Germinal center (tissue), 1 donor: Measurements from ENCODE around the gene NMNAT2.

Source experiments
- DNase-seq: peaks from one replicate; pipeline ENCODE4 v3.0.0; 2012; ENCODE audit warnings: mixed read lengths, low spot score

NMNAT2 gene

GRCh38 chr1:183237046-183237445, 181.1 kb downstream of the NMNAT2 start:
- DNase-seq = no peak

GRCh38 chr1:183236158-183236725, 181.9 kb downstream of the NMNAT2 start:
- no peak for DNase-seq

- DNase-seq = no peak
Measured at GRCh38 chr1:183235503-183235902, 182.7 kb downstream of the NMNAT2 start.

GRCh38 chr1:183234660-183235476, 183.3 kb downstream of the NMNAT2 start:
- no peak for DNase-seq

- DNase-seq = no peak
Measured at GRCh38 chr1:183233113-183233512, 185.1 kb downstream of the NMNAT2 start.

GRCh38 chr1:183231545-183231944, 186.6 kb downstream of the NMNAT2 start:
- DNase-seq = no peak

GRCh38 chr1:183230413-183230812, 187.8 kb downstream of the NMNAT2 start:
- no peak for DNase-seq

- no peak for DNase-seq
Measured at GRCh38 chr1:183228347-183229220, 189.6 kb downstream of the NMNAT2 start.

GRCh38 chr1:183227422-183228346, 190.5 kb downstream of the NMNAT2 start:
- peak; percentile 30 for DNase-seq

- no peak for DNase-seq
Measured at GRCh38 chr1:183226963-183227362, 191.2 kb downstream of the NMNAT2 start.

- DNase-seq = no peak
Measured at GRCh38 chr1:183226361-183226760, 191.8 kb downstream of the NMNAT2 start.

GRCh38 chr1:183223467-183223866, 194.7 kb downstream of the NMNAT2 start:
- DNase-seq = no peak

GRCh38 chr1:183222909-183223308, 195.3 kb downstream of the NMNAT2 start:
- DNase-seq = no peak

- no peak for DNase-seq
Measured at GRCh38 chr1:183219616-183220009, 198.6 kb downstream of the NMNAT2 start.

- no peak for DNase-seq
Measured at GRCh38 chr1:183218971-183219615, 199.1 kb downstream of the NMNAT2 start.

GRCh38 chr1:183218027-183218618, 200.1 kb downstream of the NMNAT2 start:
- DNase-seq = no peak

GRCh38 chr1:183215936-183216335, 202.2 kb downstream of the NMNAT2 start:
- DNase-seq = no peak

GRCh38 chr1:183215076-183215720, 203.0 kb downstream of the NMNAT2 start:
- no peak for DNase-seq

- no peak for DNase-seq
Measured at GRCh38 chr1:183214021-183214970, 203.9 kb downstream of the NMNAT2 start.
